SH-SY5Y (cell line): ENCODE results near the gene AREL1.

Experiments
- GATA2 ChIP-seq: IDR thresholded peaks from 2 replicates; pipeline ENCODE4 v1.6.1; 2011; ENCODE audit warnings: mild to moderate bottlenecking, low read depth, low read length
- GATA3 ChIP-seq: IDR thresholded peaks from 2 replicates; pipeline ENCODE4 v1.6.1; 2011; ENCODE audit warnings: low read depth, mild to moderate bottlenecking, low read length, moderate library complexity

DNA sequence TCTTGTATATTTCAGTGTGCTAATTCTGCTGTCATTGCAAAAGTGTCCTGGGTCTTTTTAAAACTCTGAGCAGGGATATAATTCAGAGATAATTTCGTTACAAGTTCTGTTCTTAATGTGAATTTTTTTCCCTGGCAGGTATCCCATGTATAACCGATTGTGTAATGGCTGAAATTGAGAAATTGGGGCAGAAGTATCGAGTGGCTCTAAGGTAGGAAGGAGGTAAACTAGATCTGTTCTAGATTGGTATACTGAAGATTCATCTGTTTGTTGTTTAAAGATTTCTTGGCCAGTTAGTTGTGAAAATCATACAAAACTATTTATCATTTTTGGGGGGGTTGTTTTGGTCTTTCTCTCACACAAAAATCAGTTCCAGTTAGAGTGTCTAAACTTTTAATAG, 10.3 kb upstream of the AREL1 start:
- TF ChIP-seq GATA2 (no peak), GATA3 (no peak)
